ENCODE results near the gene OVOL2.

DNA sequence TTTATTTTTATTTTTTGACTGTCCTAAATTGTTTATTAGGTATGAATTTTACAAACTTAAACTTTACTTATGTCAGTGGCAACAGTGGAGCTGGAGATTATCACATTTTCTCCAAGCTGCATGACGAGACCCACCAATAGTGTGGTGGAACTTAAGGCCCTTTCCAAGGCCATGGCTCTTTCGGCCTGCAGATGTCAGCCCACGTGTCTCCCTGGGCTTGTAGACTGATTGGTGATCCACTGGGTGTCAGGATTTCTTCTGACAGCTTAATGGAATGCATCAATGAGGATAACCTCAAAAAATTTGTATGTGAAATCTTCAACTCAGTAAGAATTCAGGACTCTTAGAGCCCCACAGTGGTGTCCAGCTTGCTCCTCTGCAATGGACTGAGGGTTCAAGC is 32.3 kb upstream of the OVOL2 start:
- TF ChIP-seq, protein P1, sequence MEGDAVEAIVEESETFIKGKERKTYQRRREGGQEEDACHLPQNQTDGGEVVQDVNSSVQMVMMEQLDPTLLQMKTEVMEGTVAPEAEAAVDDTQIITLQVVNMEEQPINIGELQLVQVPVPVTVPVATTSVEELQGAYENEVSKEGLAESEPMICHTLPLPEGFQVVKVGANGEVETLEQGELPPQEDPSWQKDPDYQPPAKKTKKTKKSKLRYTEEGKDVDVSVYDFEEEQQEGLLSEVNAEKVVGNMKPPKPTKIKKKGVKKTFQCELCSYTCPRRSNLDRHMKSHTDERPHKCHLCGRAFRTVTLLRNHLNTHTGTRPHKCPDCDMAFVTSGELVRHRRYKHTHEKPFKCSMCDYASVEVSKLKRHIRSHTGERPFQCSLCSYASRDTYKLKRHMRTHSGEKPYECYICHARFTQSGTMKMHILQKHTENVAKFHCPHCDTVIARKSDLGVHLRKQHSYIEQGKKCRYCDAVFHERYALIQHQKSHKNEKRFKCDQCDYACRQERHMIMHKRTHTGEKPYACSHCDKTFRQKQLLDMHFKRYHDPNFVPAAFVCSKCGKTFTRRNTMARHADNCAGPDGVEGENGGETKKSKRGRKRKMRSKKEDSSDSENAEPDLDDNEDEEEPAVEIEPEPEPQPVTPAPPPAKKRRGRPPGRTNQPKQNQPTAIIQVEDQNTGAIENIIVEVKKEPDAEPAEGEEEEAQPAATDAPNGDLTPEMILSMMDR (IDR thresholded peaks at IDR 0.05; ENCODE audit: insufficient read depth, low read length, poor library complexity, severe bottlenecking) = no peak
- no peak for TF ChIP-seq EZH2phosphoT487 (conservative IDR thresholded peaks at IDR 0.05; ENCODE audit: low read length)

Data from SU-DHL-6 (cell line).